OCI-LY3 (cell line): ENCODE data around the gene TSPAN9.

Experiments
- CTCF ChIP-seq: fragments of 200-600, 300-600 bp; sonication (generic); IDR thresholded peaks from 2 replicates; pipeline ENCODE4 v1.5.1; 2014; ENCODE audit warnings: antibody characterized with exemption, low read length, low read depth
- EZH2phosphoT487 ChIP-seq: fragments of 200-600 bp; shearing (Covaris generic); IDR thresholded peaks from 2 replicates; pipeline ENCODE4 v1.6.1; 2018; ENCODE audit warnings: antibody characterized with exemption, mixed run types, low read depth

- TF ChIP-seq CTCF = no peak
- TF ChIP-seq EZH2phosphoT487 = no peak
Observed at GRCh38 chr12:3178671-3179313, 101.6 kb downstream of the TSPAN9 start.
